SK-N-SH treated with all-trans-retinoic acid at 6 μM for 48 hours (cell line): Measurements from ENCODE around the gene TAOK1.

Experiments used
- BACH2 ChIP-seq: fragments of 250-450 bp; sonication (Bioruptor Pico); IDR thresholded peaks from 2 replicates; pipeline ENCODE4 v1.9.0; 2021; ENCODE audit warnings: mild to moderate bottlenecking, borderline replicate concordance
- PATZ1 ChIP-seq: fragments of 250-450 bp; sonication (Bioruptor Pico); IDR thresholded peaks from 2 replicates; pipeline ENCODE4 v1.8.0; 2020; ENCODE audit warnings: mild to moderate bottlenecking, moderate library complexity, borderline replicate concordance
- POU6F1 ChIP-seq: fragments of 250-450 bp; sonication (Bioruptor Pico); IDR thresholded peaks from 2 replicates; pipeline ENCODE4 v1.8.0; 2021; ENCODE audit warnings: low read depth, mild to moderate bottlenecking, moderate library complexity, borderline replicate concordance
- TCF4 ChIP-seq: fragments of 250-450 bp; sonication (Bioruptor Pico); IDR thresholded peaks from 2 replicates; pipeline ENCODE4 v1.8.0; 2021; ENCODE audit warnings: mild to moderate bottlenecking, moderate library complexity, borderline replicate concordance
- ZNF565 ChIP-seq: fragments of 450-650 bp; formaldehyde crosslinking; conservative IDR thresholded peaks from 2 replicates; pipeline ENCODE4 v1.5.0; 2020; ENCODE audit warnings: low read depth, mild to moderate bottlenecking, moderate library complexity

- TF ChIP-seq ZNF565 (CRISPR knock-in tag) (no peak), TCF4 (CRISPR knock-in tag) (no peak), PATZ1 (no peak), POU6F1 (CRISPR knock-in tag) (no peak), BACH2 (CRISPR knock-in tag) (no peak)
Measured at GRCh38 chr17:29359777-29360176, 30.4 kb upstream of the TAOK1 start.
